Astrocyte (in vitro differentiated cells and primary cell): ENCODE measurements around the gene OTOF. TPM values are rescaled to one million over a fixed set of nuclear protein-coding genes. Genes with fewer than 3 reads are reported as not detected.

Experiments
- DNase-seq: peaks from one replicate; pipeline ENCODE4 v3.0.0-alpha.2; 2010; ENCODE audit warnings: low read depth
- FAIRE-seq: peaks from 2 replicates; lab custom pipeline; 2011; peaks lifted over from hg19 to GRCh38; lab: Jason Lieb, UNC
- H2AFZ ChIP-seq: 2 replicates; pipeline ENCODE4 v1.6.0; 2012; ENCODE audit warnings: low read depth, low read length, inconsistent platforms
- H3K27ac ChIP-seq: 2 replicates; pipeline ENCODE4 v1.5.1; 2011; ENCODE audit warnings: low read depth, low read length, inconsistent platforms
- H3K27me3 ChIP-seq: 2 replicates; pipeline ENCODE4 v1.6.0; 2011; ENCODE audit warnings: low read length, inconsistent platforms; ENCODE audit not compliant: insufficient read depth
- H3K36me3 ChIP-seq: 2 replicates; pipeline ENCODE4 v1.5.1; 2011; ENCODE audit warnings: low read length, inconsistent platforms; ENCODE audit not compliant: insufficient read depth
- H3K4me1 ChIP-seq: 2 replicates; pipeline ENCODE4 v1.5.1; 2011; ENCODE audit warnings: low read length, inconsistent platforms; ENCODE audit not compliant: insufficient read depth
- H3K4me2 ChIP-seq: 2 replicates; pipeline ENCODE4 v1.6.0; 2012; ENCODE audit warnings: low read length, inconsistent platforms
- H3K4me3 ChIP-seq: 2 replicates; pipeline ENCODE4 v1.5.1; 2011; ENCODE audit warnings: low read depth, mild to moderate bottlenecking, low read length, inconsistent platforms; ENCODE audit not compliant: insufficient read depth
- H3K79me2 ChIP-seq: 2 replicates; pipeline ENCODE4 v1.6.0; 2012; ENCODE audit warnings: mild to moderate bottlenecking, low read length, inconsistent platforms; ENCODE audit not compliant: insufficient read depth
- H3K9ac ChIP-seq: 2 replicates; pipeline ENCODE4 v1.6.0; 2012; ENCODE audit warnings: mild to moderate bottlenecking, low read length, inconsistent platforms
- H3K9me3 ChIP-seq: 2 replicates; pipeline ENCODE4 v1.5.1; 2012; ENCODE audit warnings: low read depth, mild to moderate bottlenecking, low read length, inconsistent platforms; ENCODE audit not compliant: insufficient read depth
- H4K20me1 ChIP-seq: 2 replicates; pipeline ENCODE4 v1.6.0; 2012; ENCODE audit warnings: low read length, inconsistent platforms; ENCODE audit not compliant: insufficient read depth
- H3K27ac Mint-ChIP-seq: one replicate; pipeline ENCODE4 v1.8.0; 2021; ENCODE audit warnings: mild to moderate bottlenecking, mixed read lengths; ENCODE audit not compliant: unreplicated experiment
- H3K27me3 Mint-ChIP-seq: one replicate; pipeline ENCODE4 v1.8.0; 2021; ENCODE audit warnings: low read depth, mixed read lengths; ENCODE audit not compliant: unreplicated experiment
- H3K36me3 Mint-ChIP-seq: one replicate; pipeline ENCODE4 v1.8.0; 2021; ENCODE audit warnings: low read depth, mixed read lengths; ENCODE audit not compliant: unreplicated experiment
- H3K4me1 Mint-ChIP-seq: one replicate; pipeline ENCODE4 v1.8.0; 2021; ENCODE audit warnings: low read depth, mixed read lengths; ENCODE audit not compliant: unreplicated experiment
- H3K4me3 Mint-ChIP-seq: one replicate; pipeline ENCODE4 v1.8.0; 2021; ENCODE audit warnings: mild to moderate bottlenecking, moderate library complexity, mixed read lengths; ENCODE audit not compliant: unreplicated experiment
- H3K9me3 Mint-ChIP-seq: one replicate; pipeline ENCODE4 v1.8.0; 2021; ENCODE audit warnings: mild to moderate bottlenecking, mixed read lengths; ENCODE audit not compliant: unreplicated experiment
- EZH2 ChIP-seq: IDR thresholded peaks from 2 replicates; pipeline ENCODE4 v1.6.1; 2012; ENCODE audit warnings: mild to moderate bottlenecking, low read length, inconsistent platforms; ENCODE audit not compliant: insufficient read depth
- total RNA-seq: library from RNA; stranded (reverse); gene quantifications from 2 replicates; pipeline ENCODE4 v1.2.1, GENCODE V29; 2021
- TF ChIP-seq, protein P1 (sequence below): IDR thresholded peaks from 2 replicates; pipeline ENCODE4 v1.5.1; 2011; ENCODE audit warnings: low read depth, mild to moderate bottlenecking, inconsistent platforms, low read length, moderate library complexity; ENCODE audit not compliant: insufficient read depth

Gene OTOF
- total RNA-seq, 1 donor from 2014 or later, result not detected

DNA sequence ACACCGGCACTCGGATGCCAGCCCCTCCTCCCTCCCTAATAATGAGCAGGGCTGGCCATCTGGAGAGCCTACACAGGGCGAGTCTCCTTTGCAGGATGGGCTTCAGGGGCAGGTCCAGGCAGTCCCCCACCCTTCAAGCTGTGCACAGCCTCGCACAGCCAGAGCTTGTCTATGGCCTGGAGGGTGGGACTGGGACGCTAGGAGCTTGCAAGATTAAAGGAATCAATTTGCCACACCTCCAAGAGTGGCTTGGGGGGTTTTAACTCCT, 43.9 kb upstream of the OTOF start:
- no peaks in the 10 kb centered on the region for H3K9me3 ChIP-seq
- Mint-ChIP-seq H3K4me3 (no peak overlapping the region), H3K4me1 (peaks cover 19% of the 10 kb centered on the region), H3K36me3 (no peaks in the 10 kb centered on the region), H3K27me3 (peaks cover 30% of the 10 kb centered on the region), H3K27ac (no peak overlapping the region), H3K9me3 (no peaks in the 10 kb centered on the region)
- DNase-seq (no peak), FAIRE-seq (no peak)
- no peak overlapping the region for H3K9ac ChIP-seq
- no peaks in the 10 kb centered on the region for H3K36me3 ChIP-seq
- H2AFZ ChIP-seq, result no peak overlapping the region
- no peak overlapping the region for H3K4me2 ChIP-seq
- no peaks in the 10 kb centered on the region for H3K79me2 ChIP-seq
- TF ChIP-seq EZH2, result no peak
- TF ChIP-seq, protein P1, sequence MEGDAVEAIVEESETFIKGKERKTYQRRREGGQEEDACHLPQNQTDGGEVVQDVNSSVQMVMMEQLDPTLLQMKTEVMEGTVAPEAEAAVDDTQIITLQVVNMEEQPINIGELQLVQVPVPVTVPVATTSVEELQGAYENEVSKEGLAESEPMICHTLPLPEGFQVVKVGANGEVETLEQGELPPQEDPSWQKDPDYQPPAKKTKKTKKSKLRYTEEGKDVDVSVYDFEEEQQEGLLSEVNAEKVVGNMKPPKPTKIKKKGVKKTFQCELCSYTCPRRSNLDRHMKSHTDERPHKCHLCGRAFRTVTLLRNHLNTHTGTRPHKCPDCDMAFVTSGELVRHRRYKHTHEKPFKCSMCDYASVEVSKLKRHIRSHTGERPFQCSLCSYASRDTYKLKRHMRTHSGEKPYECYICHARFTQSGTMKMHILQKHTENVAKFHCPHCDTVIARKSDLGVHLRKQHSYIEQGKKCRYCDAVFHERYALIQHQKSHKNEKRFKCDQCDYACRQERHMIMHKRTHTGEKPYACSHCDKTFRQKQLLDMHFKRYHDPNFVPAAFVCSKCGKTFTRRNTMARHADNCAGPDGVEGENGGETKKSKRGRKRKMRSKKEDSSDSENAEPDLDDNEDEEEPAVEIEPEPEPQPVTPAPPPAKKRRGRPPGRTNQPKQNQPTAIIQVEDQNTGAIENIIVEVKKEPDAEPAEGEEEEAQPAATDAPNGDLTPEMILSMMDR, result no peak
- H4K20me1 ChIP-seq, result no peaks in the 10 kb centered on the region
- no peak overlapping the region for H3K27ac ChIP-seq
- peaks cover 32% of the 10 kb centered on the region for H3K27me3 ChIP-seq
- H3K4me3 ChIP-seq, result no peak overlapping the region
- H3K4me1 ChIP-seq, result peaks cover 2% of the 10 kb centered on the region

DNA sequence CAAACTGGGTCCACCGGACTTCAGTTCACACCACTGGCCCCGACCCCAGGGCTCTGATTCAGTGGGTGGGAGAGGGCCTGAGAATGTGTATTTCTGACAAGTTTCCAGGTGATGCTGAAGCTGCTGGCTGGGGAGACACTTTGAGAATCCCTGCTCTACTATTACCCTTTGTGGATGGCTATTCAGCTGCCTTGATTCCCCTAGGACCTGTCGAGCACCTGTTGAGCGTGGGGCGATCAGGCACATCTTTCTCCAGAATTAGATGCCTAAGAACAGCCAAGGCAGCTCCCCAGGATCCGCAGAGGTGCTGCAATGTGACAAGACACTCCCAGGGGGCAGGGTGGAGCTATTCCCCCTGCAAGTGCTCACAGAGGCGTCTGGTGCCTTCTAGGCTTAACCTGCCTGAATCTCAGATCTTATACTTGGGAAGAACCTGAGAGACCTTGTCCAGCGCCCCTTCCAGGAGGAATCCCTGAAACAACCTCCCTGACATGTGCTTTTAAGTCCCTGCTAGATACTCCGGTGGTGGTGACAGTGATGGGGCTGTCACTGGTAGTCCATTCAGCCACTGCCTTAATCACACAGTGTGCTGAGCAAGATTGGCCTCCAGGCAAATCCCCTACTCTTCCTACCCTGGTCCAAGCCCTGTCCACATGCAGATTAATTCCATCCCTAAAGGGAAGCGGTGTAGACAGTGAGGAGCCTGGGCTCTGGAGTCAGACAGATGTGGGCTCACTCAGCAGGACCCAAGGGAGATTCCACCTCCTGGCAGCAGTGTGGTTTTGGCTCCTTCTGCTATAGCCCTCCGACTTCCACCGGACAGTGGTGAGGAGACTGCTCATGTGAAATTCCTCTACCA, 43.4 kb upstream of the OTOF start:
- Histone ChIP-seq H3K79me2 (no peaks in the 10 kb centered on the region), H4K20me1 (no peaks in the 10 kb centered on the region), H3K4me3 (no peak overlapping the region), H2AFZ (no peak overlapping the region), H3K36me3 (no peaks in the 10 kb centered on the region), H3K4me2 (no peak overlapping the region), H3K4me1 (peaks cover 2% of the 10 kb centered on the region), H3K27me3 (peaks cover 32% of the 10 kb centered on the region), H3K9ac (no peak overlapping the region), H3K9me3 (no peaks in the 10 kb centered on the region), H3K27ac (no peak overlapping the region)
- no peaks in the 10 kb centered on the region for H3K36me3 Mint-ChIP-seq
- H3K9me3 Mint-ChIP-seq, result no peaks in the 10 kb centered on the region
- H3K27me3 Mint-ChIP-seq, result peaks cover 30% of the 10 kb centered on the region
- DNase-seq (no peak), FAIRE-seq (no peak)
- no peak overlapping the region for H3K4me3 Mint-ChIP-seq
- TF ChIP-seq EZH2, result no peak
- TF ChIP-seq, protein P1, result peak; percentile 28
- H3K4me1 Mint-ChIP-seq, result peaks cover 19% of the 10 kb centered on the region
- peak overlapping the region; percentile 18 for H3K27ac Mint-ChIP-seq

DNA sequence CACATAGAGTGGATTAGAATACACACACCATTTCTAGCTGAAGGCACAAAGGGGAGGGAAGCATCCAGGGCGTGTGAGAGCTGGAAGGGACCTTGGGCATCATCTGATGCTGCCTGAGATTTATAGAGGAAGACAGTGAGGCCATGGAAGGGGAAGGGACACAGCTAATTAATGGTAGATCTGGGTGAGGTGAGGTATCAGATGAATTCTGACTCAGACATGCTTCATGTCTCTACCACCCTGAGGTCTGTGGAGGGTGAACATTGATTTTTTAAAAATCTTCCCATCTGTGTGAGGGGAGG, 42.2 kb upstream of the OTOF start:
- Histone ChIP-seq H3K9ac (no peak overlapping the region), H3K79me2 (no peaks in the 10 kb centered on the region), H3K4me2 (no peak overlapping the region), H3K27ac (no peak overlapping the region), H3K27me3 (peaks cover 32% of the 10 kb centered on the region), H3K9me3 (no peaks in the 10 kb centered on the region), H3K4me1 (peaks cover 2% of the 10 kb centered on the region), H4K20me1 (no peaks in the 10 kb centered on the region), H3K36me3 (no peaks in the 10 kb centered on the region), H2AFZ (no peak overlapping the region), H3K4me3 (no peak overlapping the region)
- H3K27me3 Mint-ChIP-seq, result peaks cover 32% of the 10 kb centered on the region
- DNase-seq (no peak), FAIRE-seq (no peak)
- no peaks in the 10 kb centered on the region for H3K36me3 Mint-ChIP-seq
- peaks cover 19% of the 10 kb centered on the region for H3K4me1 Mint-ChIP-seq
- no peak overlapping the region for H3K27ac Mint-ChIP-seq
- no peak overlapping the region for H3K4me3 Mint-ChIP-seq
- TF ChIP-seq, protein P1, result no peak
- TF ChIP-seq EZH2, result no peak
- H3K9me3 Mint-ChIP-seq, result no peaks in the 10 kb centered on the region
